GM21737 (cell line): ENCODE results near the gene RNF150.

Experiments used
- ATAC-seq: cut with Tn5 transposase; IDR thresholded peaks from one replicate; pipeline ENCODE4 v1.9.1; 2021; ENCODE audit warnings: mild to moderate bottlenecking, moderate library complexity; ENCODE audit not compliant: unreplicated experiment

The RNF150 gene

GRCh38 chr4:141132072-141132708 lies 1.1 kb downstream of the RNF150 start:
- ATAC-seq, result no peak

GRCh38 chr4:141131723-141132071 lies 1.6 kb downstream of the RNF150 start:
- ATAC-seq, result no peak

GRCh38 chr4:141130947-141131605 lies 2.2 kb downstream of the RNF150 start:
- ATAC-seq, result no peak

GRCh38 chr4:141127884-141128283 lies 5.4 kb downstream of the RNF150 start:
- no peak for ATAC-seq

- no peak for ATAC-seq
These were observed 6.5 kb downstream of the RNF150 start for GRCh38 chr4:141126769-141127168.

GRCh38 chr4:141124224-141124623 lies 9.0 kb downstream of the RNF150 start:
- ATAC-seq, result no peak

GRCh38 chr4:141121768-141122454 lies 11.4 kb downstream of the RNF150 start:
- no peak for ATAC-seq

- ATAC-seq, result no peak
These were observed 12.2 kb downstream of the RNF150 start for GRCh38 chr4:141121101-141121500.

GRCh38 chr4:141120036-141120593 lies 13.2 kb downstream of the RNF150 start:
- ATAC-seq, result no peak

- ATAC-seq, result no peak
These were observed 14.2 kb downstream of the RNF150 start for GRCh38 chr4:141119071-141119470.

- no peak for ATAC-seq
These were observed 14.9 kb downstream of the RNF150 start for GRCh38 chr4:141118381-141118780.

- ATAC-seq, result no peak
These were observed 15.3 kb downstream of the RNF150 start for GRCh38 chr4:141117935-141118334.

- ATAC-seq, result no peak
These were observed 23.3 kb downstream of the RNF150 start for GRCh38 chr4:141109983-141110382.

GRCh38 chr4:141107927-141108326 lies 25.3 kb downstream of the RNF150 start:
- no peak for ATAC-seq

- no peak for ATAC-seq
These were observed 30.9 kb downstream of the RNF150 start for GRCh38 chr4:141102367-141102766.

GRCh38 chr4:141101511-141101910 lies 31.8 kb downstream of the RNF150 start:
- no peak for ATAC-seq

GRCh38 chr4:141099326-141099725 lies 33.9 kb downstream of the RNF150 start:
- ATAC-seq, result no peak

- ATAC-seq, result no peak
These were observed 35.1 kb downstream of the RNF150 start for GRCh38 chr4:141098163-141098562.

GRCh38 chr4:141090473-141090872 lies 42.8 kb downstream of the RNF150 start:
- no peak for ATAC-seq

- no peak for ATAC-seq
These were observed 51.3 kb downstream of the RNF150 start for GRCh38 chr4:141081921-141082395.

GRCh38 chr4:141080668-141081067 lies 52.6 kb downstream of the RNF150 start:
- no peak for ATAC-seq
